ENCODE measurements around the gene OR2S2. TPM values are rescaled to one million over a fixed set of nuclear protein-coding genes. Genes with fewer than 3 reads are reported as not detected.

Gene OR2S2
- total RNA-seq, 1 donor: under 0.01 TPM

GRCh38 chr9:35948901-35949318 is 9.0 kb downstream of the OR2S2 start:
- no peak for DNase-seq (ENCODE audit: low read depth)
- TF ChIP-seq, protein P1, sequence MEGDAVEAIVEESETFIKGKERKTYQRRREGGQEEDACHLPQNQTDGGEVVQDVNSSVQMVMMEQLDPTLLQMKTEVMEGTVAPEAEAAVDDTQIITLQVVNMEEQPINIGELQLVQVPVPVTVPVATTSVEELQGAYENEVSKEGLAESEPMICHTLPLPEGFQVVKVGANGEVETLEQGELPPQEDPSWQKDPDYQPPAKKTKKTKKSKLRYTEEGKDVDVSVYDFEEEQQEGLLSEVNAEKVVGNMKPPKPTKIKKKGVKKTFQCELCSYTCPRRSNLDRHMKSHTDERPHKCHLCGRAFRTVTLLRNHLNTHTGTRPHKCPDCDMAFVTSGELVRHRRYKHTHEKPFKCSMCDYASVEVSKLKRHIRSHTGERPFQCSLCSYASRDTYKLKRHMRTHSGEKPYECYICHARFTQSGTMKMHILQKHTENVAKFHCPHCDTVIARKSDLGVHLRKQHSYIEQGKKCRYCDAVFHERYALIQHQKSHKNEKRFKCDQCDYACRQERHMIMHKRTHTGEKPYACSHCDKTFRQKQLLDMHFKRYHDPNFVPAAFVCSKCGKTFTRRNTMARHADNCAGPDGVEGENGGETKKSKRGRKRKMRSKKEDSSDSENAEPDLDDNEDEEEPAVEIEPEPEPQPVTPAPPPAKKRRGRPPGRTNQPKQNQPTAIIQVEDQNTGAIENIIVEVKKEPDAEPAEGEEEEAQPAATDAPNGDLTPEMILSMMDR (IDR thresholded peaks at IDR 0.05; ENCODE audit: insufficient read depth, low read depth, low read length): no peak
- no peak overlapping the region for H3K4me3 ChIP-seq (ENCODE audit: low read depth, low read length)

DNA sequence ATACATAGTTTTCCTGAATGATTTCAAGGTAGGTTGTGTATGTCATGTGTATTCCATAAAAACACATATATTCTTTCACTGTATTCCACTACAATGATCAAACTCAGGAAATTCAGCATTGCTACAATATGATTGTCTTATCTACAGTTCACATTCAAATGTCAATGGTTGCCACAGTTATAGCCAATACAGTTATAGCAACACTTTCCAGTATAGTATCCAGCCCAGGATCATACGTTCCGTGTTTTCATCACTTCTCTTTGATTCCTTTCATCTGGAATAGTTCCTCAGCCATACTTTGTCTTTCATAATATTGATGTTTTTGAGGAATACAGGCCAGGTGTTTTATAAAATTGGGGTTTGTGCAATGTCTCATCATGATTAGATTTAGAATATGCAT is 9.5 kb downstream of the OR2S2 start:
- H3K4me3 ChIP-seq (ENCODE audit: low read depth, low read length): no peak overlapping the region
- TF ChIP-seq, protein P1 (IDR thresholded peaks at IDR 0.05; ENCODE audit: insufficient read depth, low read depth, low read length): no peak
- no peak for DNase-seq (ENCODE audit: low read depth)

GRCh38 chr9:35945341-35946018 is 12.5 kb downstream of the OR2S2 start:
- TF ChIP-seq, protein P1 (IDR thresholded peaks at IDR 0.05; ENCODE audit: insufficient read depth, low read depth, low read length): peak; percentile 94
- H3K4me3 ChIP-seq (ENCODE audit: low read depth, low read length): peak overlapping the region; percentile 32
- peak; percentile 84 for DNase-seq (ENCODE audit: low read depth)

- DNase-seq (ENCODE audit: low read depth): no peak
- no peak overlapping the region for H3K4me3 ChIP-seq (ENCODE audit: low read depth, low read length)
- TF ChIP-seq, protein P1 (IDR thresholded peaks at IDR 0.05; ENCODE audit: insufficient read depth, low read depth, low read length): no peak
Observed at GRCh38 chr9:35944841-35945240, 13.1 kb downstream of the OR2S2 start.

GRCh38 chr9:35944173-35944572 is 13.8 kb downstream of the OR2S2 start:
- TF ChIP-seq, protein P1 (IDR thresholded peaks at IDR 0.05; ENCODE audit: insufficient read depth, low read depth, low read length): no peak
- no peak for DNase-seq (ENCODE audit: low read depth)
- no peak overlapping the region for H3K4me3 ChIP-seq (ENCODE audit: low read depth, low read length)

DNA sequence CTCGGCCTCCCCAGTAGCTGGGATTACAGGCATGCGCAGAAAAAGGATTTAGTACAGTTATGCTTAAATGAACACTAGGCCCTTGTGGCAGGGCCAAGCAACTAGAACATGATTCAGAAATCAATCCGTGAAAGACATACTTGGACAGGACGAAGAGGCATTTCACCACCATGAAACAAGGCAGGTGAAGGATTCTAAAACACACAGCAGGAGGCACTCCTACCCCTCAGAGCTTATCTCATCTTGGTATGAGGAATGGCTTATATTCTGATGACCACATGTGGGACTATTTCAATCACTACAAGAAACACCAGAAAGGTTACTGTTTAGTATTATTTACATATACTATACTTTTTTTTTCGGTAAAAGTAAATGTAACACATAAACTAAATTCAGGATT is 15.7 kb downstream of the OR2S2 start:
- no peak overlapping the region for H3K4me3 ChIP-seq (ENCODE audit: low read depth, low read length)
- no peak for DNase-seq (ENCODE audit: low read depth)
- TF ChIP-seq, protein P1 (IDR thresholded peaks at IDR 0.05; ENCODE audit: insufficient read depth, low read depth, low read length): no peak
